ENCODE measurements around the gene NFU1. TPM values are rescaled to one million over a fixed set of nuclear protein-coding genes. Genes with fewer than 3 reads are reported as not detected.

The NFU1 gene
- total and polyA plus RNA-seq, 2 of the 8 experiments (the other 6 are each of a cell fraction or from before 2014, with no cell fraction given), result 18.4 to 45.5 TPM

GRCh38 chr2:69465513-69466456 is 28.6 kb upstream of the NFU1 start:
- Histone ChIP-seq H3K27me3 (replicated peaks in 1 of 4; ENCODE audit: control insufficient read depth in 3 of 4, extremely low read depth in 1 of 4, insufficient read depth in 3 of 4, low read length in 3 of 4) (no peaks in the 10 kb centered on the region; a peak in 1 of 7 replicates), H2BK20ac (ENCODE audit: low read length) (no peak overlapping the region), H3K56ac (replicated peaks; ENCODE audit: insufficient read length, low read depth, low read length) (no peak overlapping the region), H4K8ac (ENCODE audit: extremely low read depth, insufficient read depth, low read length) (no peak overlapping the region), H3K9ac (replicated peaks in 1 of 4; ENCODE audit: extremely low read depth in 1 of 4, low read depth in 3 of 4, low read length in 3 of 4) (no peak overlapping the region), H2AK5ac (ENCODE audit: low read depth, low read length) (no peak overlapping the region), H3K23me2 (ENCODE audit: low read depth, low read length) (peaks cover 2% of the 10 kb centered on the region; the same call in 1 of the 2 replicates), H3K27ac (ENCODE audit: low read depth, low read length) (no peak overlapping the region), H3K4ac (replicated peaks; ENCODE audit: insufficient read length, low read depth, low read length) (no peak overlapping the region), H2AFZ (ENCODE audit: low read length) (no peak overlapping the region), H2BK120ac (replicated peaks; ENCODE audit: low read depth, low read length) (no peak overlapping the region), H3K4me3 (ENCODE audit: extremely low read depth in 1 of 4, insufficient read depth in 2 of 4, low read depth in 3 of 4, low read length in 4 of 4) (no peak overlapping the region), H4K91ac (replicated peaks; ENCODE audit: insufficient read length, low read length) (no peak overlapping the region), H3K79me1 (ENCODE audit: low read depth, low read length) (no peaks in the 10 kb centered on the region), H2BK15ac (ENCODE audit: low read length) (no peak overlapping the region), H4K20me1 (replicated peaks in 1 of 2; ENCODE audit: control insufficient read depth in 1 of 2, insufficient read depth in 2 of 2, low read length in 2 of 2) (no peaks in the 10 kb centered on the region), H3K4me2 (ENCODE audit: insufficient read depth in 1 of 2, low read depth in 2 of 2, low read length in 2 of 2) (no peak overlapping the region), H3K14ac (ENCODE audit: insufficient read length) (no peak overlapping the region), H3K4me1 (replicated peaks in 1 of 4; ENCODE audit: control insufficient read depth in 3 of 4, insufficient read depth in 4 of 4, low read length in 3 of 4) (peaks cover 0 to 2% (median 0%) of the 10 kb centered on the region in 4 experiments; a peak in 3 of 7 replicates), H4K5ac (ENCODE audit: insufficient read length, low read depth, low read length) (no peak overlapping the region), H3K36me3 (ENCODE audit: control insufficient read depth in 2 of 4, insufficient read depth in 4 of 4, low read length in 3 of 4) (peaks cover 0 to 8% (median 0%) of the 10 kb centered on the region in 4 experiments; a peak in 2 of 8 replicates), H3K9me3 (ENCODE audit: insufficient read depth in 2 of 2, low read depth in 1 of 2, low read length in 1 of 2) (no peaks in the 10 kb centered on the region), H3K18ac (ENCODE audit: extremely low read depth, low read length) (no peak overlapping the region), H3K79me2 (ENCODE audit: control insufficient read depth in 1 of 2, insufficient read depth in 2 of 2, low read length in 2 of 2) (no peaks in the 10 kb centered on the region), H2BK12ac (ENCODE audit: low read depth, low read length) (no peak overlapping the region), H2BK5ac (ENCODE audit: low read depth, low read length) (no peak overlapping the region), H3K23ac (ENCODE audit: insufficient read length) (no peak overlapping the region)
- DNase-seq (ENCODE audit: low read depth in 1 of 2, low spot score in 2 of 2), result no peak
- 90% methylated on average over 14 of the region's 14 CpGs; no CpG with 5 or more reads in 1 of the 2 experiments for WGBS, 2 experiments (ENCODE audit: extremely low coverage in 1 of 2, insufficient coverage in 1 of 2, insufficient read length in 1 of 2, insufficient replicate concordance in 2 of 2, low coverage in 1 of 2, low lambda C conversion rate in 2 of 2, missing lambda C conversion rate in 1 of 2)
- no peak for TF ChIP-seq POLR2AphosphoS5 (IDR thresholded peaks at IDR 0.05; ENCODE audit: low read depth, low read length)
- no peak for TF ChIP-seq SP4 (IDR thresholded peaks at IDR 0.05; ENCODE audit: low read length)
- TF ChIP-seq ATF2 (IDR thresholded peaks at IDR 0.05; ENCODE audit: low read length), result no peak
- no peak for TF ChIP-seq BCL11A (IDR thresholded peaks at IDR 0.05; ENCODE audit: low read depth in 2 of 2, low read length in 2 of 2)
- no peak for TF ChIP-seq POU5F1 (IDR thresholded peaks at IDR 0.05; ENCODE audit: low read depth, low read length)
- no peak for TF ChIP-seq EZH2 (IDR thresholded peaks at IDR 0.05; ENCODE audit: low read depth, low read length, severe bottlenecking)
- no peak for TF ChIP-seq SIRT6 (IDR thresholded peaks at IDR 0.05; ENCODE audit: low read length)
- no peak for TF ChIP-seq SP2 (IDR thresholded peaks at IDR 0.05; ENCODE audit: low read length)
- TF ChIP-seq POLR2A (IDR thresholded peaks at IDR 0.05; ENCODE audit: control extremely low read depth in 1 of 2, low read depth in 2 of 2, low read length in 2 of 2), result no peak
- TF ChIP-seq GTF2F1 (IDR thresholded peaks at IDR 0.05; ENCODE audit: borderline replicate concordance, low read depth, low read length), result no peak
- TF ChIP-seq TCF12 (IDR thresholded peaks at IDR 0.05; ENCODE audit: low read depth, low read length), result no peak
- ChIA-PET CTCF (ENCODE audit: partially characterized antibody) (interaction anchor here (0.6 to 1.1 kb wide), 5 partner anchors 13 to 100 kb away, joined by 3 to 4 read pairs (median 3); partner anchors contain the start of gene NFU1), POLR2A (ENCODE audit: partially characterized antibody) (interaction anchor here (1.3 to 1.5 kb wide), 2 partner anchors 15 to 28 kb away, joined by 5 read pairs; partner anchors contain the start of gene NFU1)
- FAIRE-seq, result no peak
